ENCODE measurements around the gene UFSP1.
"Not testable (repeated sequence)": the region's sequence is repeated elsewhere in the genome, so short reads cannot be mapped to it uniquely, and the experiment has no call there.

Gene UFSP1

GRCh38 chr7:100888988-100889750 lies at the start of gene UFSP1:
Gene UFSP1 (minus strand): TSS chr7:100889715. CDS start chr7:100889271, 444 bp downstream.
- DNase-seq (ENCODE audit: low read depth in 2 of 2), result no peak

GRCh38 chr7:100936167-100936566 lies 46.7 kb upstream of the UFSP1 start:
- DNase-seq (ENCODE audit: low read depth in 2 of 2), result not testable (repeated sequence)

- DNase-seq (ENCODE audit: low read depth in 2 of 2), result not testable (repeated sequence)
Measured at GRCh38 chr7:100935381-100935780, 45.9 kb upstream of the UFSP1 start.

GRCh38 chr7:100933734-100934133 lies 44.2 kb upstream of the UFSP1 start:
- DNase-seq (ENCODE audit: low read depth in 2 of 2), result no peak

- DNase-seq (ENCODE audit: low read depth in 2 of 2), result no peak
Measured at GRCh38 chr7:100929808-100930174, 40.3 kb upstream of the UFSP1 start.

GRCh38 chr7:100923616-100924015 lies 34.1 kb upstream of the UFSP1 start:
- not testable (repeated sequence) for DNase-seq (ENCODE audit: low read depth in 2 of 2)

- no peak for DNase-seq (ENCODE audit: low read depth in 2 of 2)
Measured at GRCh38 chr7:100921039-100921438, 31.5 kb upstream of the UFSP1 start.

GRCh38 chr7:100919779-100920437 lies 30.4 kb upstream of the UFSP1 start:
- DNase-seq (ENCODE audit: low read depth in 2 of 2), result not testable (repeated sequence)

GRCh38 chr7:100919335-100919734 lies 29.8 kb upstream of the UFSP1 start:
- not testable (repeated sequence) for DNase-seq (ENCODE audit: low read depth in 2 of 2)

- DNase-seq (ENCODE audit: low read depth in 2 of 2), result no peak
Measured at GRCh38 chr7:100914879-100915447, 25.4 kb upstream of the UFSP1 start.

- no peak for DNase-seq (ENCODE audit: low read depth in 2 of 2)
Measured at GRCh38 chr7:100914208-100914878, 24.8 kb upstream of the UFSP1 start.

GRCh38 chr7:100911484-100911883 lies 22.0 kb upstream of the UFSP1 start:
- DNase-seq (ENCODE audit: low read depth in 2 of 2), result no peak

GRCh38 chr7:100910443-100910842 lies 20.9 kb upstream of the UFSP1 start:
- DNase-seq (ENCODE audit: low read depth in 2 of 2), result not testable (repeated sequence)

- DNase-seq (ENCODE audit: low read depth in 2 of 2), result no peak
Measured at GRCh38 chr7:100908512-100908911, 19.0 kb upstream of the UFSP1 start.

- DNase-seq (ENCODE audit: low read depth in 2 of 2), result no peak
Measured at GRCh38 chr7:100902638-100903037, 13.1 kb upstream of the UFSP1 start.

- DNase-seq (ENCODE audit: low read depth in 2 of 2), result no peak
Measured at GRCh38 chr7:100901921-100902332, 12.4 kb upstream of the UFSP1 start.

GRCh38 chr7:100900978-100901377 lies 11.5 kb upstream of the UFSP1 start:
- DNase-seq (ENCODE audit: low read depth in 2 of 2), result no peak

- DNase-seq (ENCODE audit: low read depth in 2 of 2), result no peak
Measured at GRCh38 chr7:100899432-100899831, 9.9 kb upstream of the UFSP1 start.

- DNase-seq (ENCODE audit: low read depth in 2 of 2), result no peak
Measured at GRCh38 chr7:100897772-100898454, 8.4 kb upstream of the UFSP1 start.

- no peak for DNase-seq (ENCODE audit: low read depth in 2 of 2)
Measured at GRCh38 chr7:100896732-100897608, 7.5 kb upstream of the UFSP1 start.
